Smooth muscle cell of the pulmonary artery (primary cell): Measurements from ENCODE around the gene TMEM128. TPM values are rescaled to one million over a fixed set of nuclear protein-coding genes. Genes with fewer than 3 reads are reported as not detected.

Source experiments
- total RNA-seq: library from RNA; depleted of rRNA; stranded (reverse); fragments of >200 nt; gene quantifications from 2 replicates; pipeline ENCODE4 v1.2.3, GENCODE V29; 2014

TMEM128 gene
- 20.4 and 24.3 TPM in 2 replicates for total RNA-seq

DNA sequence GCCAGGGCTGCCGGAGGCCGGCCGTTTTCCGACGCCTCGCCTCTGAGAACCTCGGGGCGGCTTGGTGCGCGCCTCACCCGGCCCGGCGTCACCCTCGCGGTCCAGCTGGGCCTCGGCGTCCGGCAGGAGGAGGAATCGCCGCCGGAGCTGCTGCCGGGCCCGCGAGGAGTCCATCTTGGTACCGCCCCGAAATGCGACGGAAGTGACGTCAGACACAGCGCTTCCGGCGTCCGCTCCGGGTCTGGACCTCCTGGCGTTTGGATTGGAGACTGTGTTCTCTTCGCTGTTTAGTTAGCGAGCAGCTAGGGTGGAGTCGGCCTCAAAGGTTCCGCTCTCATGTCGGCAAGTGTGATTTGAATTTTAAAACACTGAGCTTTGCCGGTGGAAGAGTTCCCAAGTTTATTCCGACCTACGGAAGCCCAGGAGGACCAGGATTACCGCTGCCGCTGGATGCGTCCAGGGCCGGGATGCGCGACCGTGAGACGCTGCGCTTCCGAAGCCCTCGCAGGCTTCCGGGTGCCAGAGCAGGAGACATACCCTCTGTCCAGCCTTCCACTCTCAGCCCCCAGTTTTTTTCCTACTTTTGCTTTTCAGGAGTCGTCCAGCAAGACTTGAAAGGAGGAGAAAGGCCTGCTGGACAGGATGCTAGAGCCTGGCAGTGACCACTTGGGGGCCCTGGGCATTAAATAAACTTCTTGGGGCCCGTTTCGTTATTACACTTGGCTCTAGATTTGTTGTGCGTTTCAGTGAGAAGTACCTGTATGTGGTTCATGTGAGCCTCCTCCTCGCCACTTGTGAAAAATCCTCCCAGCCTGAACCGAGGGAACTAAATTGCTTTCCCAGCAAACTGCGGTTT is at the start of gene TMEM128:
TSS of gene TMEM128 (minus strand) at position 195 of the 856 bp plus-strand sequence. CDS start at position 174, 21 bp downstream.

DNA sequence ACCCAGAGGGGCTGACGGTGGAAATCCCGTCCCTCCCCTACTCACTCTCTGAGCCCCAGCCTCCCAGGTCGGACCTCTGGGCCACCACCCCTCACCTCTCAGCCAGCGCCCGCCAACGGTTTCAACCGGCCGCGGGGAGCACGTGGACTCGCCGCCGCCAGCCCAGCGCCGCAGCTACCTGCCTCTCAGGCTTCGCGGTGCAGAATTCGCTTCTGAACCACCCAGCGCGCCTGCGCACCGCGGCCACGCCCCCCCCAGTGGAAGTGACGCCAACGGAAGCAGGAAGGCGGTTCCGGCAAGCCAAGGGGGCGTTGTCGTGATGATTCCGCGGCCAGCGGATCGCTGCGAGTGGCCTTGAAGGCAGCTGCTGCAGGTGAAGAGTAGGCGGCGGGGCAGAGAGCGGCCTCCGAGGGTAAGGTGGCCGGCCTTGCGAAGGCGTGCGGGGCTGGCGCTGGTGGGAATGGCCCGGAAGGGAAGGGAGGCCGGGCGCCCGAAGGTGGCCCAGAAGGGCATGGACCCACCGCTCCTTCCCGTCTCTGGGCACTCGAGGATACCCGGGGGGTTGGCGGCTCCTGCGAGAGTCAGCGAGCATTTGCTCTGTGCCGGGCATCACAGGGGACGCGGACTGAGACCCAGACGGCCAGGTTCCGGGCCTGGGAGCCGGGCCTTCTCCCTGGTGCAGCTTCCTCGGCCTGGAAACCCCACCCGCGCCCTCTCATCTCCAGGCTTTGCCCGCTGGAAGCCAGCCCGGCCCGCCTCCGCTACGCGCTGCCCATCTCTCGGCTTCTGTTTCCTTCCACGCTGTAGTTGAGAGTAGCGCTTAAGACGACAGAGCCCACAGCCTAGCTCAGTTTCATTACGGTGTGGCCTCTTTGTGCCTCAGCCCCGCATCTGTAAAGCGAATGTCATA is 42.2 kb upstream of the TMEM128 start, which contains the start of the genes LYAR and ZBTB49:
TSS of gene LYAR (minus strand) at position 214 of the 910 bp plus-strand sequence. CDS start 6,412 bp downstream, outside the sequence.
TSS of gene ZBTB49 (plus strand) at position 311 of the 910 bp plus-strand sequence. CDS start 9,695 bp downstream, outside the sequence.

GRCh38 chr4:4226606-4227438 is 21.2 kb downstream of the TMEM128 start, which contains the start of gene OTOP1:
TSS of gene OTOP1 (minus strand) at chr4:4226929. CDS start at chr4:4226864, 65 bp downstream.

Other genes starting within 250 kb of the TMEM128 start
- not detected in 2 replicates for gene OTOP1, start 21.3 kb downstream of the TMEM128 start, total RNA-seq
- 4.1 and 8.0 TPM in 2 replicates for gene LYAR, start 41.9 kb upstream of the TMEM128 start, total RNA-seq
- gene ZBTB49, start 42.0 kb upstream of the TMEM128 start, total RNA-seq, result 2.6 and 3.3 TPM in 2 replicates
- gene NSG1, start 138.9 kb upstream of the TMEM128 start, total RNA-seq, result 0.50 and 0.72 TPM in 2 replicates